Right cardiac atrium (tissue), 5 donors: ENCODE measurements around the gene EXOSC5. TPM values are rescaled to one million over a fixed set of nuclear protein-coding genes. Genes with fewer than 3 reads are reported as not detected.

Experiments used
- ATAC-seq, 2 donors: fragments of 200-7000 bp; cut with Tn5 transposase; one replicate each; pipeline versions ENCODE4 v1.8.0 to v1.9.1; 2020; ENCODE audit warnings: moderate library complexity in 2 of 2, mild to moderate bottlenecking in 1 of 2
- DNase-seq, 3 donors: peaks; one replicate each; pipeline ENCODE4 v3.0.0-alpha.2; 2020
- H3K27ac ChIP-seq: one replicate; pipeline ENCODE4 v1.5.1; 2013; ENCODE audit warnings: mild to moderate bottlenecking, low read length, control low read depth, moderate library complexity
- H3K27me3 ChIP-seq: one replicate; pipeline ENCODE4 v1.6.1; 2013; ENCODE audit not compliant: control insufficient read depth, insufficient read depth
- H3K4me1 ChIP-seq: one replicate; pipeline ENCODE4 v1.6.1; 2013; ENCODE audit warnings: low read length; ENCODE audit not compliant: control insufficient read depth, insufficient read depth
- H3K4me3 ChIP-seq: one replicate; pipeline ENCODE4 v1.5.1; 2013; ENCODE audit warnings: low read length, control low read depth
- H3K9me3 ChIP-seq: one replicate; pipeline ENCODE4 v1.6.1; 2013; ENCODE audit warnings: low read length; ENCODE audit not compliant: control insufficient read depth
- WGBS: extraction: QIAGEN DNeasy Blood & Tissue Kit; methylation state at CpG from one replicate; pipeline ENCODE4 v1.1.7; 2013; 5-methylcytosine and 5-hydroxymethylcytosine counted together
- intact Hi-C, 4 donors: fragments of 100-400 bp; cut with DNase I; formaldehyde crosslinking; loops; one replicate each; pipeline versions ENCODE4 v1.11.0 to v1.14.0; 2022 to 2023
- polyA plus RNA-seq: library from polyadenylated mRNA; stranded (reverse); fragments of 200-250 nt; gene quantifications from one replicate; pipeline ENCODE4 v1.2.3, GENCODE V29; 2013
- total RNA-seq, 4 donors: library from RNA; stranded (reverse); fragmentation: NEBNext Ultra II Directional; extraction: Animal tissue kit (Norgen Biotek cat#: 25700); gene quantifications; one replicate each; pipeline ENCODE4 v1.2.1, GENCODE V29; 2021
- donor health status: healthy with polysubstance abuse.
- donor health status: DM: no; HTN: yes; CAD: no.
- donor health status: DM: no; HTN: no; CAD: no.
- donor health status: DM: no; HTN: yes; CAD: no; lungs with severe emphysema.
- donor health status: DM: yes; HTN: yes; CAD: no.

The EXOSC5 gene
- total and polyA plus RNA-seq, 5 donors: 8.6 to 12.6 (median 12.1) TPM

GRCh38 chr19:41341669-41342490 is 55.3 kb downstream of the EXOSC5 start:
- ATAC-seq (peak; percentile 34 to 42), DNase-seq (peak in 2 of 3 donors; percentile 44 to 57)
- no peak overlapping the region for H3K4me3 ChIP-seq
- H3K9me3 ChIP-seq: no peaks in the 10 kb centered on the region
- intact Hi-C loops: no loop called here
- H3K27me3 ChIP-seq: no peaks in the 10 kb centered on the region
- H3K27ac ChIP-seq: no peak overlapping the region
- 85% methylated on average over 20 of the region's 20 CpGs for WGBS
- no peaks in the 10 kb centered on the region for H3K4me1 ChIP-seq

DNA sequence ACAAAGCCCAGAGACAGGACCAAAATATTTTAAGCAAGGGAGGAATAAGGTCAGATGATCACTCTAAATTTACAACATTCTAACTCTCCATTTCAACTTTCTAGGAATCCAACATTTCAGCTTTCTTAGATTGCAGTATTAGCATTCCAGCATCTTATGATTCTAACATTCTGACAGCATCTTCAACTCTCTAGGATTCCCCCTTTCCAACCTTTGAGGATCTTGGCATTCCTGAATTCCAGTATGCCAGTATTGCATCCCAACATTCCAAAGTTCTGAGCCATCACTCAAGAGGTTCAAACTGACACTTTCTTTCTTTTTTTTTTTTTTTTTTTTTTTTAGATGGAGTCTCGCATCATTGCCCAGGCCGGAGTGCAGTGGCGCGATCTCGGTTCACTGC is 57.2 kb downstream of the EXOSC5 start:
- DNase-seq (no peak), ATAC-seq (no peak)
- intact Hi-C loops: no loop called here
- H3K9me3 ChIP-seq: no peaks in the 10 kb centered on the region
- H3K27ac ChIP-seq: no peak overlapping the region
- 93% methylated on average over 5 of the region's 5 CpGs for WGBS
- H3K4me3 ChIP-seq: no peak overlapping the region
- H3K4me1 ChIP-seq: no peaks in the 10 kb centered on the region
- no peaks in the 10 kb centered on the region for H3K27me3 ChIP-seq

Other genes with a start within 250 kb of the EXOSC5 start
- gene CYP2S1, start 204.1 kb downstream of the EXOSC5 start, total RNA-seq: 1 to 10 TPM; 1.1 to 1.7 (median 1.2) TPM
- gene CYP2S1, start 204.1 kb downstream of the EXOSC5 start, polyA plus RNA-seq: 0.14 TPM
- gene AXL, start 178.1 kb downstream of the EXOSC5 start, total RNA-seq: 10 to 100 TPM; 30.2 to 43.6 (median 38.5) TPM
- 12.3 TPM for gene AXL, start 178.1 kb downstream of the EXOSC5 start, polyA plus RNA-seq
- 100 to 1,000 TPM; 134 to 152 (median 141) TPM for gene HNRNPUL1, start 133.0 kb downstream of the EXOSC5 start, total RNA-seq
- gene HNRNPUL1, start 133.0 kb downstream of the EXOSC5 start, polyA plus RNA-seq: 89.4 TPM
- 10 to 100 TPM; 17.9 to 22.2 (median 18.9) TPM for gene CCDC97, start 87.2 kb downstream of the EXOSC5 start, total RNA-seq
- gene CCDC97, start 87.2 kb downstream of the EXOSC5 start, polyA plus RNA-seq: 12.2 TPM
- 10 to 100 TPM; 27.0 to 39.3 (median 33.3) TPM for gene TGFB1, start 43.4 kb downstream of the EXOSC5 start, total RNA-seq
- 23.9 TPM for gene TGFB1, start 43.4 kb downstream of the EXOSC5 start, polyA plus RNA-seq
- 1 to 10 TPM; 3.3 to 3.8 (median 3.5) TPM for gene B9D2, start 33.2 kb downstream of the EXOSC5 start, total RNA-seq
- 5.1 TPM for gene B9D2, start 33.2 kb downstream of the EXOSC5 start, polyA plus RNA-seq
- 1 to 10 TPM; 4.6 to 6.7 (median 5.8) TPM for gene TMEM91, start 20.8 kb downstream of the EXOSC5 start, total RNA-seq
- gene TMEM91, start 20.8 kb downstream of the EXOSC5 start, polyA plus RNA-seq: 8.5 TPM
- 10 to 100 TPM; 21.0 to 36.1 (median 33.0) TPM for gene BCKDHA, start 459 bp upstream of the EXOSC5 start, total RNA-seq
- 50.4 TPM for gene BCKDHA, start 459 bp upstream of the EXOSC5 start, polyA plus RNA-seq
- gene B3GNT8, start 30.0 kb upstream of the EXOSC5 start, total RNA-seq: 1 to 10 TPM; 2.0 to 3.6 (median 3.1) TPM
- 3.4 TPM for gene B3GNT8, start 30.0 kb upstream of the EXOSC5 start, polyA plus RNA-seq
- gene DMAC2, start 42.6 kb upstream of the EXOSC5 start, total RNA-seq: 10 to 100 TPM; 52.6 to 86.8 (median 77.5) TPM
- 84.9 TPM for gene DMAC2, start 42.6 kb upstream of the EXOSC5 start, polyA plus RNA-seq
- gene ERICH4, start 45.8 kb upstream of the EXOSC5 start, total RNA-seq: not detected
- not detected for gene ERICH4, start 45.8 kb upstream of the EXOSC5 start, polyA plus RNA-seq
- 1 to 10 TPM in 2 of 4 donors, under 1 TPM in 2; 0.65 to 1.6 (median 1.2) TPM for gene CEACAM21, start 178.8 kb upstream of the EXOSC5 start, total RNA-seq
- 0.36 TPM for gene CEACAM21, start 178.8 kb upstream of the EXOSC5 start, polyA plus RNA-seq
- under 1 TPM; 0.25 to 0.62 (median 0.32) TPM for gene CEACAM4, start 229.7 kb upstream of the EXOSC5 start, total RNA-seq
- 0.16 TPM for gene CEACAM4, start 229.7 kb upstream of the EXOSC5 start, polyA plus RNA-seq